Glomerular visceral epithelial cell (primary cell): Measurements from ENCODE around the gene BEND3.
"Not testable (repeated sequence)": the region's sequence is repeated elsewhere in the genome, so short reads cannot be mapped to it uniquely, and the experiment has no call there.

ENCODE experiments used
- DNase-seq: peaks from one replicate; pipeline ENCODE4 v3.0.0-alpha.2; 2016; ENCODE audit errors: extremely low spot score

Gene BEND3

DNA sequence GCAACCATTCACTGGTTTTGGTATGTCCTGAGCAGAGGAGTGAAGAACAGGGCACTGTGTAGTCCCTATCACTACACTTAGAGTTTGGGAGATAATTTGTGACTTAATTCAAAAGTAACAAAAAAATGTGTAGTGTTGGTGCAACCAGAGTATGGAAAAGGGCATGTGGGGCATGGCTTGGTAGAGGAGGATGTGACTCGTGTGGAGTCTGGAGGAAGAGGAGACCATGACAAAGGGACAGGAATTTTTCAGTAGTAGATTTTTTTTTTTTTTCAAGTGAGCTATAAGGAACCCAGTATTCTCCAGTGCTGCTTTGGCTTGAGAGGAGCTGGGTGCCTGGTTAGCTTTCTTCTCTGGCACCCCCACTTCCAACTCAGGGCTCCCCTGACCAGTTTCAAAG, 82.2 kb downstream of the BEND3 start:
- DNase-seq: no peak

DNA sequence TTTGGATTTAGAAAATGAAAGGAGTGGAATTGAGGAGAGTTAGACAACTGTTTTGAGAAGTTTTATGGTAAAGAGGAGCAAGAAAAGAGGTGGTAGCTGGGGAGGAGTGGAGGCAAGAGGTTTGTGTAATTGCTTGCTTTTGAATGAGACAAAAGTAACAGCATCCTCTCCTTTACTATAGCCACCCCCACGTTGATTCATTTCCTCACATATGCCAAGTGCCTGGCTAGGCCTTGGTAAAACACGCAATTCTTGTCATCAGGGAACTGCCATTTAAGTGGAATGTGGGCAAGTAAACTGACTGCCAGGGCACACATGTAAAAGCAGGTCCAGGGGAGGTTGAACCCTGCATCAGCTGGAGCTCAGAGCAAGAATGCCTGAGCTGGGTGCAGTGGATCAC, 83.3 kb downstream of the BEND3 start:
- no peak for DNase-seq

DNA sequence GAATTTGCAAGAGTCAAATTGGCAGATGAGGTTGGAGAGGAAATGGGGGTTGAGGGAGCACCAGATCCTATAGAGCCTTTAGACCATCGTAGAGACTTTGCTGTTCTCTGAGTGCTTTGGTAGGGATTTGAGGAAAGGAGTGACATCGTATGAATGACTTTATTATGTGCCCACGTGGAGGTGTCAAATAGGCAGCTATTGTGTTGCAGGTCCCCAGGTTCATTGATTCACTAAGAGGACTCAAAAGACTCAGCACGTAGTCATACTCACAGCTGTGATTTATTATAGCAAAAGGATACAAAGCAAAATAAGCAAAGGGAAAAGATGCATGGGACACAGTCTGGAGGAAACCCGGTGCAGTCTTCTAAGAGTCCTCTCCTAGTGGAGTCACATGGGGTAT, 85.2 kb downstream of the BEND3 start:
- DNase-seq: no peak

DNA sequence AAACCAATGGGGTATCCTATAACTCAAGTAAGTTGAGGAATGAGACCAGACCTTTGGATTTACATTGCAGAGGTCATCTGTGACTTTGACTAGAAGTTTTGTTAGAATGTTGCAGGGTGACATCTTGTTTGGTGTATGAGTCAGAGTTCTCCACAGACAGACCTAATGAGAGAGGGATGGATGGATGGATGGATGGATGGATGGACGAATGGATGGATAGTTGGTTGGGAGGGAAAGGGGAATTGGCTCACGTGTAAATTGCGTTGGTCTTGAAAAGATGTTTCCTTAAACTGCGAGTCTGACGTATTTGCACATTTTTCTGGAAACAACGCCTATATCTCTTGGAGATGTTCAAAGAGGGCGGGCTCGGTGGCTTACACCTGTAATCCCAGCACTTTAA, 88.3 kb downstream of the BEND3 start:
- no peak for DNase-seq

DNA sequence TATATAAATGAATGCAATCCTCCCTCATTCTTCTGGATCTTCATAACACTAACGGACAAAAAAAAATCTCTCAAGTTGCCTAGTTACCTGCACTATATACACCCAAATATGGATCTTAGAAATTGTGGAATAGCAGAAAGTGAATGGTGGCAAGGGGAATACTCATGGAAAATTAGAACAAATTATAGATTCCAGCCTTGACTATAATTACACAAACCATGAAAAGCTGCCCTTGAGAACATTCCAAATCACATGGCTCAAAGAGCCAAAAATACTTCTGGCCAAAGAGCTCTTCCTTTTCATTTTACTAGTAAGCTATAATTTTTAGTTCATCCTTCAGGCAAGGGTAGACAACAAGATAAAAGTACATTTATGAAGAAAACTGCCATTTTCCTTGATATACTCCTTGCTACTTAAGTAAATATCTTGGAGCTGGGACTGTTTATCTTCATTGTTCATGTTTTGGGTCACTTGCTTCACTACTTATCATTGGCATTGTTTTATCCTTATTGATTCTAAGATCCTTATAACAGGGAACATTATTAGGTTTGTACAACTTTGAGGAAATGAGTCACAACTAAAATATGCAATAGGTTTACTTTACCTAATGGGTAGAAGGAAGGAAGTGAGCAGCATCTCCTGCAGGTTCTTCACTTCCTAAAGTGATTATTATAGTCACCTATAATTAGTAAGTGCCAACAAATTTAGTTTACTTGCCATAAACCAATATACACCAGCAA, 93.7 kb downstream of the BEND3 start:
- no peak for DNase-seq

DNA sequence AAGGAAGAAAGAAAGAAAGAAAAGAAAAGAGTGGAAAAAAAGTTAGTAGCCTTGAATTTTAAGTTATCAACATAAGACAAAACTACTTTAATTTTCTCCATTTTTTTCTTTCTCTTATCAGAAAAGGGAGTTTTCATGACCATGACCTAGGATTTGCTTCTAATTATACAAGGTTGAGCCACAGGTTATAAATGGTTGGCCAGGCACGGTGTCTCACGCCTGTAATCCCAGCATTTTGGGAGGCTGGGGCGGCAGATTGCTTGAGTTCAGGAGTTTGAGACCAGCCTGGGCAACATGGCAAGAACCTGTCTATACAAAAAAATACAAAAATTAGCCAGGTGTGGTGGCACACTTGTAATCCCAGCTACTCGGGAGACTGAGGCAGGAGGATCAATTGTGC, 95.1 kb downstream of the BEND3 start:
- no peak for DNase-seq

DNA sequence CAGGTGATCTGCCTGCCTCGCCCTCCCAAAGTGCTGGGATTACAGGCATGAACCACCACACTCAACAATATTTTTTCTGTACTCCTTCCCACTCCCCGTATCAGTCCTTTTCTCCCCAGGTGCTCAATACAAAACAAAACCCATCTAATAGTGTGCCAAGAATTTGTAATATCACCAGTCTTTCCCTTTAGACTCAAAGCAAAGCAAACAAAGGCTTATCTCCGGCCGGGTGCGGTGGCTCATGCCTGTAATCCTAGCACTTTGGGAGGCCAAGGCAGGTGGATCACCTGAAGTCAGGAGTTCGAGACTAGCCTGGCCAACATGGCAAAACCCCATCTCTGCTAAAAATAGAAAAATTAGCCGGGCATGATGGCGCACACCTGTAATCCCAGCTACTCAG, 95.7 kb downstream of the BEND3 start:
- not testable (repeated sequence) for DNase-seq

DNA sequence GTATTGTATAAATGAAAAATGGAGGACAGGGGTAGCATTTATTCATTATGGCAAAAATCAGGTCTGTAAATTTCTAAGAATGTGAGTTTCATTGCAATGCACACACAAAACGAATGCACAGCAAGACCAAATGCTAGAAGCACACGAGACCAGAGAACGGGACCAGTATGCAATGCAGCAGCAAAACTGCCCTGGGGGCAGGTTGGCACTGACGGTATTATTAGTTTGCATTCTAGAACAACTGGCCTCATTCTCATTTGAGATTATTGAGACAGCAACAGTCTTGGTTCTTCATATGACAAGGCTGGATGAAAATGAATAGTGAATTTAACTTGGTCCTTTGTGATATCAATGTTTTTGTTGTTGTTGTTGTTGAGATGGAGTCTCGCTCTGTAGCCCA, 96.3 kb downstream of the BEND3 start:
- no peak for DNase-seq
